H9 (cell line): ENCODE results near the gene CYP24A1. TPM values are rescaled to one million over a fixed set of nuclear protein-coding genes. Genes with fewer than 3 reads are reported as not detected.

Experiments used
- DNase-seq: peaks from one replicate; pipeline ENCODE4 v3.0.0-alpha.2; 2017
- H2AFZ ChIP-seq: one replicate; pipeline ENCODE4 v1.6.1; 2013; ENCODE audit warnings: mild to moderate bottlenecking, low read length, control low read depth, moderate library complexity
- H2AK5ac ChIP-seq: 2 replicates; pipeline ENCODE4 v1.6.1; 2013; ENCODE audit warnings: low read length, control low read depth, mixed read lengths; ENCODE audit not compliant: insufficient read length
- H2BK120ac ChIP-seq: one replicate; pipeline ENCODE4 v1.6.1; 2013; ENCODE audit warnings: low read depth, mild to moderate bottlenecking, low read length, control low read depth, inconsistent platforms; ENCODE audit not compliant: poor library complexity, severe bottlenecking
- H2BK12ac ChIP-seq: 2 replicates; pipeline ENCODE4 v1.6.1; 2013; ENCODE audit warnings: low read length, control low read depth, mixed read lengths, low read depth; ENCODE audit not compliant: insufficient read length
- H2BK15ac ChIP-seq: 2 replicates; pipeline ENCODE4 v1.6.1; 2013; ENCODE audit warnings: low read depth, low read length, control low read depth
- H2BK20ac ChIP-seq: one replicate; pipeline ENCODE4 v1.6.1; 2013; ENCODE audit warnings: low read depth, mild to moderate bottlenecking, low read length, control low read depth, inconsistent platforms; ENCODE audit not compliant: poor library complexity, severe bottlenecking
- H2BK5ac ChIP-seq: 2 replicates; pipeline ENCODE4 v1.6.1; 2013; ENCODE audit warnings: low read length, control low read depth, mixed read lengths; ENCODE audit not compliant: insufficient read length
- H3K14ac ChIP-seq: 2 replicates; pipeline ENCODE4 v1.6.1; 2013; ENCODE audit warnings: low read length, control low read depth; ENCODE audit not compliant: insufficient read depth
- H3K18ac ChIP-seq: 2 replicates; pipeline ENCODE4 v1.6.1; 2013; ENCODE audit warnings: low read depth, mild to moderate bottlenecking, mixed read lengths, low read length, control low read depth; ENCODE audit not compliant: insufficient read length
- H3K23ac ChIP-seq: 2 replicates; pipeline ENCODE4 v1.6.1; 2013; ENCODE audit warnings: low read length, control low read depth, mixed read lengths, low read depth; ENCODE audit not compliant: insufficient read length
- H3K23me2 ChIP-seq: 2 replicates; pipeline ENCODE4 v1.6.1; 2013; ENCODE audit warnings: low read depth, mild to moderate bottlenecking, mixed read lengths, low read length, control low read depth; ENCODE audit not compliant: insufficient read length, poor library complexity, severe bottlenecking
- H3K27ac ChIP-seq: 2 replicates; pipeline ENCODE4 v1.5.1; 2013; ENCODE audit warnings: low read length, control low read depth, mixed read lengths, low read depth; ENCODE audit not compliant: insufficient read length
- H3K27me3 ChIP-seq: 2 replicates; pipeline ENCODE4 v1.6.1; 2013; ENCODE audit warnings: low read length, control low read depth, inconsistent platforms; ENCODE audit not compliant: insufficient read depth
- H3K4ac ChIP-seq: 2 replicates; pipeline ENCODE4 v1.6.1; 2013; ENCODE audit warnings: low read depth, mild to moderate bottlenecking, control low read depth, inconsistent platforms, low read length, moderate library complexity
- H3K4me1 ChIP-seq: 2 replicates; pipeline ENCODE4 v1.6.1; 2013; ENCODE audit warnings: low read length, control low read depth, inconsistent platforms; ENCODE audit not compliant: insufficient read depth
- H3K4me2 ChIP-seq: 2 replicates; pipeline ENCODE4 v1.6.1; 2013; ENCODE audit warnings: low read length, control low read depth, mixed read lengths; ENCODE audit not compliant: insufficient read length, insufficient read depth
- H3K56ac ChIP-seq: 2 replicates; pipeline ENCODE4 v1.6.1; 2013; ENCODE audit warnings: low read depth, mild to moderate bottlenecking, mixed read lengths, low read length, control low read depth; ENCODE audit not compliant: insufficient read length
- H3K79me1 ChIP-seq: 2 replicates; pipeline ENCODE4 v1.6.1; 2013; ENCODE audit warnings: low read depth, mild to moderate bottlenecking, moderate library complexity, low read length, control low read depth, inconsistent platforms; ENCODE audit not compliant: insufficient read depth, poor library complexity, severe bottlenecking
- H3K79me2 ChIP-seq: 2 replicates; pipeline ENCODE4 v1.6.1; 2013; ENCODE audit warnings: low read length, control low read depth, inconsistent platforms; ENCODE audit not compliant: insufficient read depth
- H3K9ac ChIP-seq: 2 replicates; pipeline ENCODE4 v1.6.1; 2013; ENCODE audit warnings: low read length, control low read depth, mixed read lengths; ENCODE audit not compliant: insufficient read length; ENCODE audit errors: extremely low read depth
- H3K9me3 ChIP-seq: one replicate; pipeline ENCODE4 v1.6.1; 2013; ENCODE audit warnings: low read depth, low read length, inconsistent platforms; ENCODE audit not compliant: control insufficient read depth
- H3T11ph ChIP-seq: one replicate; pipeline ENCODE4 v1.6.1; 2013; ENCODE audit warnings: mild to moderate bottlenecking, low read length, control low read depth, inconsistent platforms
- H4K20me1 ChIP-seq: one replicate; pipeline ENCODE4 v1.6.1; 2013; ENCODE audit not compliant: control insufficient read depth, insufficient read length, insufficient read depth
- H4K5ac ChIP-seq: 2 replicates; pipeline ENCODE4 v1.6.1; 2013; ENCODE audit warnings: low read depth, mild to moderate bottlenecking, mixed read lengths, low read length, control low read depth; ENCODE audit not compliant: insufficient read length
- H4K8ac ChIP-seq: replicated peaks from 2 replicates; pipeline ENCODE4 v1.6.1; 2013; ENCODE audit warnings: low read length, control low read depth, mixed read lengths, low read depth; ENCODE audit not compliant: insufficient read length
- H4K91ac ChIP-seq: 2 replicates; pipeline ENCODE4 v1.6.1; 2013; ENCODE audit warnings: low read depth, mild to moderate bottlenecking, moderate library complexity, mixed read lengths, low read length, control low read depth; ENCODE audit not compliant: insufficient read length
- H3K27ac Mint-ChIP-seq, 3 experiments: 2 replicates in 2 of 3; 3 replicates in 1 of 3; pipeline ENCODE4 v1.8.0; 2020 to 2021; ENCODE audit warnings: mixed read lengths in 3 of 3, mild to moderate bottlenecking in 1 of 3, moderate library complexity in 1 of 3
- H3K27me3 Mint-ChIP-seq: 2 replicates; pipeline ENCODE4 v1.8.0; 2021; ENCODE audit warnings: low read depth, mild to moderate bottlenecking, moderate library complexity, mixed read lengths
- H3K36me3 Mint-ChIP-seq, 3 experiments: 2 replicates in 2 of 3; 3 replicates in 1 of 3; pipeline ENCODE4 v1.8.0; 2020 to 2021; ENCODE audit warnings: low read depth in 3 of 3, mixed read lengths in 3 of 3; ENCODE audit not compliant: insufficient read depth in 1 of 3
- H3K4me1 Mint-ChIP-seq, 2 experiments: 2 replicates each; pipeline ENCODE4 v1.8.0; 2020; ENCODE audit warnings: mixed read lengths in 2 of 2
- H3K4me3 Mint-ChIP-seq, 2 experiments: 2 replicates in 1 of 2; 3 replicates in 1 of 2; pipeline ENCODE4 v1.8.0; 2020 to 2021; ENCODE audit warnings: mild to moderate bottlenecking in 2 of 2, mixed read lengths in 2 of 2, moderate library complexity in 1 of 2
- H3K9me3 Mint-ChIP-seq, 2 experiments: 2 replicates in 1 of 2; 3 replicates in 1 of 2; pipeline ENCODE4 v1.8.0; 2020; ENCODE audit warnings: mild to moderate bottlenecking in 2 of 2, mixed read lengths in 2 of 2, moderate library complexity in 1 of 2
- WGBS: extraction: QIAGEN DNeasy Blood & Tissue Kit; methylation state at CpG from one replicate; pipeline ENCODE4 v1.1.7; 2013; ENCODE audit warnings: missing lambda C conversion rate, low lambda C conversion rate, mixed read lengths; ENCODE audit not compliant: insufficient read length; ENCODE audit errors: extremely low coverage; 5-methylcytosine and 5-hydroxymethylcytosine counted together
- total RNA-seq: library from RNA; stranded (reverse); gene quantifications from 2 replicates; pipeline ENCODE4 v1.2.1, GENCODE V29; 2021
- TF ChIP-seq, protein P1 (sequence below): fragments of 200-600 bp; sonication (generic); conservative IDR thresholded peaks from 3 replicates; pipeline ENCODE4 v1.8.0; 2021; ENCODE audit warnings: antibody characterized with exemption, mild to moderate bottlenecking

The CYP24A1 gene
- total RNA-seq, 1 experiment from 2014 or later, result not detected

DNA sequence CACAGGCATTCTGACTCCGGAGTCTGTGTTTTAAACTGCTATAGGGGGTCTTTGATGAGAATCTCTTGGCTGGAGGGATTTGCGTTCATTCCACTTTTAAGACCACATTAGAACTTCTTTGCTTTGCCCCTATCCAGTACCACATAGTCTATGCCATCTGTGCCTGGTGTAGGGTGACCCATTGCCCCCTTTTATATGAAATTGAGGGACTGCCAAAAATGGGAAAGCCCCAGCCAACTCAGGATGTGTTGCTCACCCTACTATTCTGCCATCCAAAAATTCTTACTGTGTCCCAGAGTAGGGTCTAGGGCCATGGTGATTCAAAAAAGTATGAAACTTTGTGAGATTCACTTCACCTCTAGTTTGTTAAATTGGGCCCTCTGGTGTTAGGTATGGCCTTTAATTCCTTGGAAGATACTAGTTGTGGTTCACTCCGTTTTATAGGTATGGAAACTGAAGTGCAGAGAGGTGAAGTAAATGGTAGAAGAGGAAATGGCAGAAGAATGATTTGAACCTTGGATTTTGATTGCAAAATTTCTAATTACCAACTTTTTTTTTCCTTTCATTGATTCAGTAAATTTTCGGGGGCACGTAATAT lies 35.5 kb upstream of the CYP24A1 start:
- Histone ChIP-seq H2AK5ac (no peak overlapping the region), H4K20me1 (no peaks in the 10 kb centered on the region), H3K27me3 (no peaks in the 10 kb centered on the region), H3K56ac (no peak overlapping the region), H3K4me1 (no peaks in the 10 kb centered on the region), H3K23ac (no peak overlapping the region), H3K14ac (no peak overlapping the region), H2BK20ac (no peak overlapping the region), H3K27ac (no peak overlapping the region), H4K91ac (no peak overlapping the region), H3K79me1 (peaks cover 3% of the 10 kb centered on the region), H2BK15ac (no peak overlapping the region), H3K23me2 (peaks cover 7% of the 10 kb centered on the region), H2BK120ac (no peak overlapping the region), H2BK12ac (no peak overlapping the region), H3T11ph (no peak overlapping the region), H2AFZ (no peak overlapping the region), H2BK5ac (no peak overlapping the region), H3K4ac (no peak overlapping the region), H3K4me2 (peak overlapping the region; percentile 88), H3K9ac (peak overlapping the region; percentile 98), H3K79me2 (peaks cover 34% of the 10 kb centered on the region; the same call in 1 of the 2 replicates), H4K5ac (no peak overlapping the region), H4K8ac (no peak overlapping the region), H3K9me3 (no peaks in the 10 kb centered on the region), H3K18ac (no peak overlapping the region)
- Mint-ChIP-seq H3K36me3 (peaks cover 8 to 28% (median 19%) of the 10 kb centered on the region in 3 experiments; a peak in 6 of 7 replicates), H3K4me3 (peak overlapping the region; percentile 94 to 95), H3K27ac (peak overlapping the region in 1 of 3 experiments; percentile 73; a peak in 3 of 7 replicates), H3K27me3 (no peaks in the 10 kb centered on the region), H3K9me3 (no peaks in the 10 kb centered on the region), H3K4me1 (peaks cover 17 to 18% of the 10 kb centered on the region in 2 experiments)
- no peak for DNase-seq
- TF ChIP-seq, protein P1, sequence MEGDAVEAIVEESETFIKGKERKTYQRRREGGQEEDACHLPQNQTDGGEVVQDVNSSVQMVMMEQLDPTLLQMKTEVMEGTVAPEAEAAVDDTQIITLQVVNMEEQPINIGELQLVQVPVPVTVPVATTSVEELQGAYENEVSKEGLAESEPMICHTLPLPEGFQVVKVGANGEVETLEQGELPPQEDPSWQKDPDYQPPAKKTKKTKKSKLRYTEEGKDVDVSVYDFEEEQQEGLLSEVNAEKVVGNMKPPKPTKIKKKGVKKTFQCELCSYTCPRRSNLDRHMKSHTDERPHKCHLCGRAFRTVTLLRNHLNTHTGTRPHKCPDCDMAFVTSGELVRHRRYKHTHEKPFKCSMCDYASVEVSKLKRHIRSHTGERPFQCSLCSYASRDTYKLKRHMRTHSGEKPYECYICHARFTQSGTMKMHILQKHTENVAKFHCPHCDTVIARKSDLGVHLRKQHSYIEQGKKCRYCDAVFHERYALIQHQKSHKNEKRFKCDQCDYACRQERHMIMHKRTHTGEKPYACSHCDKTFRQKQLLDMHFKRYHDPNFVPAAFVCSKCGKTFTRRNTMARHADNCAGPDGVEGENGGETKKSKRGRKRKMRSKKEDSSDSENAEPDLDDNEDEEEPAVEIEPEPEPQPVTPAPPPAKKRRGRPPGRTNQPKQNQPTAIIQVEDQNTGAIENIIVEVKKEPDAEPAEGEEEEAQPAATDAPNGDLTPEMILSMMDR, result no peak; the same call in 2 of the 3 replicates
- WGBS, result no CpG with 5 or more reads among the region's 5 CpGs
